Measurements from ENCODE around the gene RNF144A.
"Not testable (repeated sequence)": the region's sequence is repeated elsewhere in the genome, so short reads cannot be mapped to it uniquely, and the experiment has no call there.

RNF144A gene

GRCh38 chr2:6973895-6974545 is 56.8 kb downstream of the RNF144A start:
- no peak for DNase-seq (ENCODE audit: low read depth)

GRCh38 chr2:6975988-6976387 is 58.8 kb downstream of the RNF144A start:
- no peak for DNase-seq (ENCODE audit: low read depth)

GRCh38 chr2:6977113-6977741 is 60.0 kb downstream of the RNF144A start:
- no peak for DNase-seq (ENCODE audit: low read depth)

- no peak for DNase-seq (ENCODE audit: low read depth)
These were observed 60.6 kb downstream of the RNF144A start for GRCh38 chr2:6977786-6978185.

GRCh38 chr2:6978991-6979390 is 61.8 kb downstream of the RNF144A start:
- DNase-seq (ENCODE audit: low read depth), result no peak

GRCh38 chr2:6982449-6982848 is 65.2 kb downstream of the RNF144A start:
- no peak for DNase-seq (ENCODE audit: low read depth)

GRCh38 chr2:6982934-6983589 is 65.8 kb downstream of the RNF144A start:
- DNase-seq (ENCODE audit: low read depth), result no peak

GRCh38 chr2:6986301-6986911 is 69.2 kb downstream of the RNF144A start:
- no peak for DNase-seq (ENCODE audit: low read depth)

- DNase-seq (ENCODE audit: low read depth), result no peak
These were observed 69.7 kb downstream of the RNF144A start for GRCh38 chr2:6986912-6987361.

- DNase-seq (ENCODE audit: low read depth), result no peak
These were observed 73.7 kb downstream of the RNF144A start for GRCh38 chr2:6990871-6991270.

GRCh38 chr2:6992794-6993228 is 75.6 kb downstream of the RNF144A start:
- DNase-seq (ENCODE audit: low read depth), result no peak

- no peak for DNase-seq (ENCODE audit: low read depth)
These were observed 76.0 kb downstream of the RNF144A start for GRCh38 chr2:6993229-6993640.

GRCh38 chr2:6993936-6994335 is 76.7 kb downstream of the RNF144A start:
- DNase-seq (ENCODE audit: low read depth), result no peak

GRCh38 chr2:6994536-6995128 is 77.4 kb downstream of the RNF144A start:
- DNase-seq (ENCODE audit: low read depth), result no peak

- no peak for DNase-seq (ENCODE audit: low read depth)
These were observed 78.3 kb downstream of the RNF144A start for GRCh38 chr2:6995391-6996097.

- DNase-seq (ENCODE audit: low read depth), result no peak
These were observed 82.1 kb downstream of the RNF144A start for GRCh38 chr2:6999211-6999877.

GRCh38 chr2:7001395-7001794 is 84.2 kb downstream of the RNF144A start:
- DNase-seq (ENCODE audit: low read depth), result not testable (repeated sequence)

- DNase-seq (ENCODE audit: low read depth), result no peak
These were observed 86.7 kb downstream of the RNF144A start for GRCh38 chr2:7003895-7004294.

- DNase-seq (ENCODE audit: low read depth), result no peak
These were observed 87.4 kb downstream of the RNF144A start for GRCh38 chr2:7004636-7005035.

- no peak for DNase-seq (ENCODE audit: low read depth)
These were observed 90.3 kb downstream of the RNF144A start for GRCh38 chr2:7007488-7007845.
